CD4-positive, alpha-beta T cell (primary cell): ENCODE measurements around the gene ZMYM3. TPM values are rescaled to one million over a fixed set of nuclear protein-coding genes. Genes with fewer than 3 reads are reported as not detected.

Source experiments
- ATAC-seq: fragments of 200-7000 bp; cut with Tn5 transposase; one replicate; pipeline ENCODE4 v1.10.0; 2022; ENCODE audit warnings: mild to moderate bottlenecking; ENCODE audit not compliant: poor library complexity
- CTCF ChIA-PET: fragments of 350-600 bp; sonication (Branson Sonifier 250); formaldehyde crosslinking; loops from one replicate; lab custom pipeline; 2021; ENCODE audit warnings: antibody characterized with exemption, inconsistent platforms; lab: Charles Lee
- POLR2A ChIA-PET: fragments of 350-600 bp; sonication (Branson Sonifier 250); formaldehyde crosslinking; loops from one replicate; lab custom pipeline; 2021; ENCODE audit warnings: antibody characterized with exemption, inconsistent platforms; lab: Charles Lee
- DNase-seq, 14 experiments: peaks; one replicate each; pipeline ENCODE4 v3.0.0-alpha.2; 2013 to 2020; ENCODE audit warnings: mixed read lengths in 2 of 14
- H3K27ac ChIP-seq, 2 donors: one replicate each; pipeline versions ENCODE4 v1.5.1 to v1.7.0; 2013; ENCODE audit warnings: low read length in 2 of 2, low read depth in 1 of 2, mild to moderate bottlenecking in 1 of 2
- H3K27me3 ChIP-seq, 2 experiments: 1 replicate in 1 of 2; 2 replicates in 1 of 2; pipeline versions ENCODE4 v1.6.1 to v1.7.0; 2013; ENCODE audit warnings: low read length in 2 of 2, control low read depth in 1 of 2, mild to moderate bottlenecking in 1 of 2, moderate library complexity in 1 of 2; ENCODE audit not compliant: insufficient read depth in 2 of 2, control insufficient read depth in 1 of 2
- H3K36me3 ChIP-seq: one replicate; pipeline ENCODE4 v1.6.1; 2013; ENCODE audit warnings: low read length, control low read depth; ENCODE audit not compliant: insufficient read depth
- H3K4me1 ChIP-seq: one replicate; pipeline ENCODE4 v1.6.1; 2013; ENCODE audit warnings: low read length, control low read depth; ENCODE audit not compliant: insufficient read depth
- H3K4me3 ChIP-seq: one replicate; pipeline ENCODE4 v1.5.1; 2013; ENCODE audit warnings: mild to moderate bottlenecking, low read length, moderate library complexity
- H3K9me3 ChIP-seq, 2 experiments: 1 replicate in 1 of 2; 2 replicates in 1 of 2; pipeline versions ENCODE4 v1.6.1 to v1.7.0; 2013; ENCODE audit warnings: low read length in 2 of 2, mild to moderate bottlenecking in 2 of 2, control low read depth in 1 of 2, moderate library complexity in 1 of 2; ENCODE audit not compliant: control insufficient read depth in 1 of 2, insufficient read depth in 1 of 2
- H3K27ac Mint-ChIP-seq: one replicate; pipeline ENCODE4 v1.8.0; 2020; ENCODE audit warnings: mixed read lengths
- H3K27me3 Mint-ChIP-seq: one replicate; pipeline ENCODE4 v1.8.0; 2021; ENCODE audit warnings: mixed read lengths
- H3K36me3 Mint-ChIP-seq: one replicate; pipeline ENCODE4 v1.8.0; 2021; ENCODE audit warnings: low read depth, mixed read lengths
- H3K4me1 Mint-ChIP-seq: one replicate; pipeline ENCODE4 v1.8.0; 2021; ENCODE audit warnings: low read depth, mixed read lengths
- H3K4me3 Mint-ChIP-seq: one replicate; pipeline ENCODE4 v1.8.0; 2020; ENCODE audit warnings: mild to moderate bottlenecking, mixed read lengths
- H3K9me3 Mint-ChIP-seq: one replicate; pipeline ENCODE4 v1.8.0; 2020; ENCODE audit warnings: mixed read lengths
- CTCF ChIP-seq: fragments of 200-600 bp; IDR thresholded peaks from one replicate; pipeline ENCODE4 v1.8.0; 2022; ENCODE audit warnings: antibody characterized with exemption, mild to moderate bottlenecking
- intact Hi-C, 2 experiments: fragments of 100-400 bp; cut with DNase I in 1 of 2; cut with micrococcal nuclease in 1 of 2; formaldehyde crosslinking; loops; one replicate each; pipeline versions ENCODE4 v1.15.1 to v1.9.0; 2023 to 2025; cut with DNase I, micrococcal nuclease
- total RNA-seq, 174 experiments: library from RNA in 2 of 174; stranded (reverse) in 2 of 174; gene quantifications; one replicate each; pipeline ENCODE4 v1.2.3 and lab custom pipeline; 2021 to 2026

The ZMYM3 gene
- total RNA-seq, 2 experiments from 2014 or later, result 16.7 to 17.6 TPM

- Histone ChIP-seq H3K4me1 (peaks cover 27% of the 10 kb centered on the region), H3K27me3 (no peaks in the 10 kb centered on the region), H3K9me3 (no peaks in the 10 kb centered on the region), H3K27ac (no peak overlapping the region), H3K4me3 (no peak overlapping the region), H3K36me3 (no peaks in the 10 kb centered on the region)
- Mint-ChIP-seq H3K4me1 (peaks cover 26% of the 10 kb centered on the region), H3K36me3 (peaks cover 5% of the 10 kb centered on the region), H3K4me3 (no peak overlapping the region), H3K27me3 (no peaks in the 10 kb centered on the region), H3K9me3 (no peaks in the 10 kb centered on the region), H3K27ac (peak overlapping the region; percentile 93)
- no peak for TF ChIP-seq CTCF
- CTCF ChIA-PET, result no interaction called here
- POLR2A ChIA-PET, result interaction anchor here (3.3 to 3.7 kb wide), 2 partner anchors 27 to 110 kb away, joined by 77 to 105 read pairs; partner anchors contain the start of genes NONO and TAF1
- DNase-seq, result peak in 1 of 14 experiments; percentile 14
- intact Hi-C loops, result loop anchor here (10.0 kb wide), 3 partner anchors 109 to 191 kb away; partner anchors contain the start of genes FOXO4 (in 2 of the 2), SNX12 (in 1 of the 2) and TAF1 (in 1 of the 2)
- no peak for ATAC-seq
These were observed 2.1 kb upstream of the ZMYM3 start for GRCh38 chrX:71256051-71256450.

- H3K4me3 ChIP-seq, result peak overlapping the region; percentile 85
- intact Hi-C loops, result loop anchor here (1.0 to 10.0 kb wide), 8 partner anchors 30 to 189 kb away; partner anchors contain the start of genes FOXO4 (in 2 of the 2), TAF1 (in 2 of the 2), NONO (in 1 of the 2) and SNX12 (in 1 of the 2)
- H3K4me1 ChIP-seq, result peaks cover 27% of the 10 kb centered on the region
- Mint-ChIP-seq H3K9me3 (no peaks in the 10 kb centered on the region), H3K4me1 (peaks cover 29% of the 10 kb centered on the region), H3K4me3 (peak overlapping the region; percentile 95), H3K36me3 (peaks cover 23% of the 10 kb centered on the region), H3K27ac (peak overlapping the region; percentile 93), H3K27me3 (no peaks in the 10 kb centered on the region)
- H3K9me3 ChIP-seq, result no peaks in the 10 kb centered on the region
- H3K36me3 ChIP-seq, result peaks cover 12% of the 10 kb centered on the region
- POLR2A ChIA-PET, result interaction anchor here (0.8 to 3.7 kb wide), 12 partner anchors 30 to 280 kb away, joined by 3 to 105 read pairs (median 7); partner anchors contain the start of genes IL2RG, MED12, NONO and OGT
- H3K27ac ChIP-seq, result no peak overlapping the region
- CTCF ChIA-PET, result interaction anchor here (2.1 kb wide), 1 partner anchor 30 kb away, joined by 9 read pairs; the partner anchor contains the start of gene NONO
- no peak for TF ChIP-seq CTCF
- ATAC-seq, result no peak
- H3K27me3 ChIP-seq, result no peaks in the 10 kb centered on the region
- peak in 13 of 14 experiments; percentile 11 to 52 (median 17) for DNase-seq
These were observed 468 bp downstream of the ZMYM3 start for GRCh38 chrX:71253253-71254091.

GRCh38 chrX:71252221-71252620, 1.7 kb downstream of the ZMYM3 start:
- POLR2A ChIA-PET, result interaction anchor here (1.0 kb wide), 1 partner anchor 31 kb away, joined by 6 read pairs; the partner anchor contains the start of gene NONO
- Histone ChIP-seq H3K36me3 (peaks cover 19% of the 10 kb centered on the region), H3K27me3 (no peaks in the 10 kb centered on the region), H3K4me1 (peaks cover 27% of the 10 kb centered on the region), H3K4me3 (no peak overlapping the region), H3K9me3 (no peaks in the 10 kb centered on the region), H3K27ac (no peak overlapping the region)
- DNase-seq (no peak), ATAC-seq (no peak)
- intact Hi-C loops, result loop anchor here (5.0 to 10.0 kb wide), 4 partner anchors 60 to 187 kb away; partner anchors contain the start of genes FOXO4 (in 2 of the 2), SNX12 (in 1 of the 2) and TAF1 (in 1 of the 2)
- no peaks in the 10 kb centered on the region for H3K27me3 Mint-ChIP-seq
- H3K36me3 Mint-ChIP-seq, result peaks cover 24% of the 10 kb centered on the region
- peak overlapping the region; percentile 20 for H3K27ac Mint-ChIP-seq
- CTCF ChIA-PET, result no interaction called here
- peaks cover 29% of the 10 kb centered on the region for H3K4me1 Mint-ChIP-seq
- no peak for TF ChIP-seq CTCF
- H3K9me3 Mint-ChIP-seq, result no peaks in the 10 kb centered on the region
- peak overlapping the region; percentile 69 for H3K4me3 Mint-ChIP-seq
